Activated CD4-positive, CD25-positive, alpha-beta regulatory T cell (primary cell): ENCODE results near the gene CD300A.

Source experiments
- DNase-seq, 4 experiments: peaks; one replicate each; lab custom pipeline; 2025; lab: John Stamatoyannopoulos, UW

CD300A gene

GRCh38 chr17:74454197-74455024 lies 12.0 kb upstream of the CD300A start:
- DNase-seq, result peak in 1 of 4 experiments; percentile 17

- DNase-seq, result no peak
These were observed 11.3 kb upstream of the CD300A start for GRCh38 chr17:74455025-74455545.

GRCh38 chr17:74455821-74456220 lies 10.6 kb upstream of the CD300A start:
- DNase-seq, result no peak

GRCh38 chr17:74457146-74457819 lies 9.2 kb upstream of the CD300A start:
- peak; percentile 43 to 68 (median 51) for DNase-seq

- no peak for DNase-seq
These were observed 8.6 kb upstream of the CD300A start for GRCh38 chr17:74457820-74458166.

GRCh38 chr17:74458835-74459234 lies 7.6 kb upstream of the CD300A start:
- no peak for DNase-seq

- no peak for DNase-seq
These were observed 6.8 kb upstream of the CD300A start for GRCh38 chr17:74459622-74460021.

GRCh38 chr17:74460241-74460640 lies 6.2 kb upstream of the CD300A start:
- no peak for DNase-seq

- DNase-seq, result no peak
These were observed 5.4 kb upstream of the CD300A start for GRCh38 chr17:74460996-74461395.

- DNase-seq, result no peak
These were observed 4.8 kb upstream of the CD300A start for GRCh38 chr17:74461611-74462010.

- DNase-seq, result no peak
These were observed 1.6 kb upstream of the CD300A start for GRCh38 chr17:74464730-74465377.

- no peak for DNase-seq
These were observed 890 bp upstream of the CD300A start for GRCh38 chr17:74465378-74466110.

- DNase-seq, result no peak
These were observed 372 bp downstream of the CD300A start for GRCh38 chr17:74466828-74467184.

- DNase-seq, result no peak
These were observed 952 bp downstream of the CD300A start for GRCh38 chr17:74467221-74467951.

GRCh38 chr17:74471341-74471740 lies 4.9 kb downstream of the CD300A start:
- no peak for DNase-seq

GRCh38 chr17:74472890-74473289 lies 6.5 kb downstream of the CD300A start:
- no peak for DNase-seq

- no peak for DNase-seq
These were observed 6.9 kb downstream of the CD300A start for GRCh38 chr17:74473294-74473693.

- DNase-seq, result no peak
These were observed 7.8 kb downstream of the CD300A start for GRCh38 chr17:74474043-74474792.

- no peak for DNase-seq
These were observed 8.8 kb downstream of the CD300A start for GRCh38 chr17:74475189-74475588.

- DNase-seq, result no peak
These were observed 11.0 kb downstream of the CD300A start for GRCh38 chr17:74477411-74477810.
